H1 (cell line): Measurements from ENCODE around the gene VPS25. TPM values are rescaled to one million over a fixed set of nuclear protein-coding genes. Genes with fewer than 3 reads are reported as not detected.

Experiments
- CTCF ChIA-PET: fragments of 300-600 bp; sonication (Branson Sonifier 250); formaldehyde crosslinking; loops from one replicate; lab custom pipeline; 2021; ENCODE audit not compliant: partially characterized antibody; lab: Charles Lee
- POLR2A ChIA-PET: fragments of 300-600 bp; sonication (Branson Sonifier 250); formaldehyde crosslinking; loops from one replicate; lab custom pipeline; 2021; ENCODE audit warnings: inconsistent platforms; ENCODE audit not compliant: partially characterized antibody; lab: Charles Lee
- DNase-seq, 2 experiments: peaks; one replicate each; pipeline versions ENCODE4 v3.0.0 to v3.0.0-alpha.2; 2010 to 2022; ENCODE audit warnings: low spot score in 2 of 2, low read depth in 1 of 2, mixed read lengths in 1 of 2
- FAIRE-seq: peaks from 2 replicates; lab custom pipeline; 2011; peaks lifted over from hg19 to GRCh38; lab: Jason Lieb, UNC
- H2AFZ ChIP-seq: 2 replicates; pipeline ENCODE4 v1.8.1; 2012; ENCODE audit warnings: low read length, inconsistent platforms
- H2AK5ac ChIP-seq: 2 replicates; pipeline ENCODE4 v1.6.1; 2013; ENCODE audit warnings: low read depth, low read length
- H2BK120ac ChIP-seq: replicated peaks from 2 replicates; pipeline ENCODE3; 2013; ENCODE audit warnings: low read depth, low read length, inconsistent platforms
- H2BK12ac ChIP-seq: 2 replicates; pipeline ENCODE4 v1.6.1; 2013; ENCODE audit warnings: low read depth, low read length
- H2BK15ac ChIP-seq: 2 replicates; pipeline ENCODE4 v1.6.1; 2013; ENCODE audit warnings: low read length
- H2BK20ac ChIP-seq: 2 replicates; pipeline ENCODE4 v1.6.1; 2013; ENCODE audit warnings: low read length
- H2BK5ac ChIP-seq: 2 replicates; pipeline ENCODE4 v1.6.1; 2013; ENCODE audit warnings: low read depth, low read length
- H3K14ac ChIP-seq: 2 replicates; pipeline ENCODE4 v1.6.1; 2013; ENCODE audit warnings: inconsistent platforms; ENCODE audit not compliant: insufficient read length
- H3K18ac ChIP-seq: 2 replicates; pipeline ENCODE4 v1.6.1; 2013; ENCODE audit warnings: low read length; ENCODE audit errors: extremely low read depth
- H3K23ac ChIP-seq: 2 replicates; pipeline ENCODE4 v1.6.1; 2013; ENCODE audit warnings: inconsistent platforms; ENCODE audit not compliant: insufficient read length
- H3K23me2 ChIP-seq: 2 replicates; pipeline ENCODE4 v1.6.1; 2013; ENCODE audit warnings: low read depth, low read length
- H3K27ac ChIP-seq: 2 replicates; pipeline ENCODE4 v1.6.1; 2011; ENCODE audit warnings: low read depth, low read length, inconsistent platforms
- H3K27me3 ChIP-seq, 4 experiments: replicated peaks in 1 of 4; 1 replicate in 1 of 4; 2 replicates in 3 of 4; pipeline versions ENCODE4 v1.6.1 to v1.8.1; 2011 to 2013; ENCODE audit warnings: low read length in 3 of 4, mild to moderate bottlenecking in 3 of 4, inconsistent platforms in 2 of 4, mixed read lengths in 2 of 4, moderate library complexity in 1 of 4; ENCODE audit not compliant: control insufficient read depth in 3 of 4, insufficient read depth in 3 of 4; ENCODE audit errors: extremely low read depth in 1 of 4
- H3K36me3 ChIP-seq, 4 experiments: 2 replicates each; pipeline versions ENCODE4 v1.6.1 to v1.8.1; 2011 to 2013; ENCODE audit warnings: mild to moderate bottlenecking in 4 of 4, low read length in 3 of 4, moderate library complexity in 2 of 4, control low read depth in 1 of 4, inconsistent platforms in 1 of 4; ENCODE audit not compliant: insufficient read depth in 4 of 4, control insufficient read depth in 2 of 4
- H3K4ac ChIP-seq: replicated peaks from 2 replicates; pipeline ENCODE3; 2013; ENCODE audit warnings: low read length, low read depth, mixed read lengths, inconsistent platforms; ENCODE audit not compliant: insufficient read length
- H3K4me1 ChIP-seq, 4 experiments: replicated peaks in 1 of 4; 1 replicate in 1 of 4; 2 replicates in 3 of 4; pipeline versions ENCODE4 v1.6.1 to v1.8.1; 2011 to 2013; ENCODE audit warnings: low read length in 3 of 4, inconsistent platforms in 2 of 4, mixed read lengths in 1 of 4; ENCODE audit not compliant: insufficient read depth in 4 of 4, control insufficient read depth in 3 of 4
- H3K4me2 ChIP-seq, 2 experiments: 2 replicates each; pipeline versions ENCODE4 v1.6.1 to v1.8.1; 2011 to 2013; ENCODE audit warnings: low read depth in 2 of 2, low read length in 2 of 2, control low read depth in 1 of 2, inconsistent platforms in 1 of 2, mild to moderate bottlenecking in 1 of 2; ENCODE audit not compliant: insufficient read depth in 1 of 2
- H3K4me3 ChIP-seq, 4 experiments: fragments of 200-600, 300-600 bp in 1 of 4; sonication (generic), shearing (Covaris generic), sonication (Bioruptor Twin) in 1 of 4; 2 replicates each; pipeline versions ENCODE4 v1.5.1 to v1.8.1; 2011 to 2016; ENCODE audit warnings: low read length in 4 of 4, low read depth in 3 of 4, control low read depth in 2 of 4, inconsistent platforms in 2 of 4, mild to moderate bottlenecking in 2 of 4, mixed read lengths in 1 of 4, moderate library complexity in 1 of 4; ENCODE audit not compliant: insufficient read depth in 2 of 4; ENCODE audit errors: extremely low read depth in 1 of 4
- H3K56ac ChIP-seq: replicated peaks from 2 replicates; pipeline ENCODE3; 2013; ENCODE audit warnings: low read depth, mild to moderate bottlenecking, mixed read lengths, low read length, inconsistent platforms; ENCODE audit not compliant: insufficient read length
- H3K79me1 ChIP-seq: 2 replicates; pipeline ENCODE4 v1.6.1; 2013; ENCODE audit warnings: low read depth, low read length, control low read depth
- H3K79me2 ChIP-seq, 2 experiments: 2 replicates each; pipeline versions ENCODE4 v1.6.1 to v1.8.1; 2012 to 2013; ENCODE audit warnings: low read length in 2 of 2, mild to moderate bottlenecking in 2 of 2, inconsistent platforms in 1 of 2; ENCODE audit not compliant: insufficient read depth in 2 of 2, control insufficient read depth in 1 of 2
- H3K9ac ChIP-seq, 4 experiments: replicated peaks in 1 of 4; 1 replicate in 1 of 4; 2 replicates in 3 of 4; pipeline versions ENCODE4 v1.6.1 to v1.8.1; 2011 to 2013; ENCODE audit warnings: low read depth in 3 of 4, low read length in 3 of 4, control low read depth in 2 of 4, mild to moderate bottlenecking in 2 of 4, moderate library complexity in 2 of 4, inconsistent platforms in 1 of 4; ENCODE audit errors: extremely low read depth in 1 of 4
- H3K9me3 ChIP-seq, 2 experiments: 2 replicates each; pipeline versions ENCODE4 v1.6.1 to v1.8.1; 2012 to 2013; ENCODE audit warnings: mild to moderate bottlenecking in 2 of 2, moderate library complexity in 2 of 2, control low read depth in 1 of 2, inconsistent platforms in 1 of 2, low read depth in 1 of 2, low read length in 1 of 2, mixed read lengths in 1 of 2; ENCODE audit not compliant: insufficient read depth in 2 of 2
- H4K20me1 ChIP-seq, 2 experiments: replicated peaks in 1 of 2; 2 replicates each; pipeline versions ENCODE3 to v1.8.1; 2011 to 2013; ENCODE audit warnings: inconsistent platforms in 2 of 2, low read length in 2 of 2, mild to moderate bottlenecking in 1 of 2; ENCODE audit not compliant: insufficient read depth in 2 of 2, control insufficient read depth in 1 of 2
- H4K5ac ChIP-seq: 2 replicates; pipeline ENCODE4 v1.6.1; 2013; ENCODE audit warnings: low read length, low read depth, mixed read lengths, inconsistent platforms; ENCODE audit not compliant: insufficient read length
- H4K8ac ChIP-seq: 2 replicates; pipeline ENCODE4 v1.8.0; 2013; ENCODE audit warnings: mild to moderate bottlenecking, moderate library complexity, low read length, inconsistent platforms; ENCODE audit not compliant: insufficient read depth; ENCODE audit errors: extremely low read depth
- H4K91ac ChIP-seq: replicated peaks from 2 replicates; pipeline ENCODE3; 2013; ENCODE audit warnings: low read length, mixed read lengths, inconsistent platforms; ENCODE audit not compliant: insufficient read length
- CEBPB ChIP-seq: IDR thresholded peaks from 2 replicates; pipeline ENCODE4 v1.6.1; 2012; ENCODE audit warnings: low read depth, low read length
- GABPA ChIP-seq: IDR thresholded peaks from 2 replicates; pipeline ENCODE4 v1.6.1; 2011; ENCODE audit warnings: mild to moderate bottlenecking, low read length, moderate library complexity, borderline replicate concordance; ENCODE audit not compliant: insufficient read depth
- HDAC2 ChIP-seq, 2 experiments: fragments of 300-600 bp in 1 of 2; sonication (generic) in 1 of 2; IDR thresholded peaks; 2 replicates each; pipeline ENCODE4 v1.6.1; 2011 to 2012; ENCODE audit warnings: low read depth in 2 of 2, low read length in 2 of 2, mild to moderate bottlenecking in 2 of 2, moderate library complexity in 2 of 2, borderline replicate concordance in 1 of 2, inconsistent platforms in 1 of 2
- HDAC6 ChIP-seq: IDR thresholded peaks from one replicate; pipeline ENCODE4 v1.7.1; 2012; ENCODE audit warnings: low read depth, mild to moderate bottlenecking, inconsistent platforms, low read length, moderate library complexity
- KDM1A ChIP-seq: fragments of 200-600, 300-600 bp; sonication (generic); IDR thresholded peaks from 2 replicates; pipeline ENCODE4 v1.7.1; 2016; ENCODE audit warnings: mild to moderate bottlenecking, low read length, borderline replicate concordance
- MAFK ChIP-seq: IDR thresholded peaks from 2 replicates; pipeline ENCODE4 v1.6.1; 2012; ENCODE audit warnings: low read depth, mild to moderate bottlenecking, improper control_type of control experiment, low read length
- NANOG ChIP-seq: IDR thresholded peaks from 2 replicates; pipeline ENCODE4 v1.6.1; 2011; ENCODE audit warnings: low read length, low read depth, mild to moderate bottlenecking, inconsistent platforms; ENCODE audit not compliant: insufficient read depth, poor library complexity, severe bottlenecking
- POLR2AphosphoS5 ChIP-seq: IDR thresholded peaks from 2 replicates; pipeline ENCODE4 v1.6.1; 2011; ENCODE audit warnings: low read depth, low read length
- RBBP5 ChIP-seq: IDR thresholded peaks from 2 replicates; pipeline ENCODE4 v1.7.1; 2012; ENCODE audit warnings: low read depth, mild to moderate bottlenecking, inconsistent platforms, low read length, moderate library complexity, borderline replicate concordance
- RFX5 ChIP-seq: IDR thresholded peaks from 2 replicates; pipeline ENCODE4 v1.6.1; 2011; ENCODE audit warnings: low read depth, low read length, improper control_type of control experiment, borderline replicate concordance
- SRF ChIP-seq: IDR thresholded peaks from 2 replicates; pipeline ENCODE4 v1.6.1; 2011; ENCODE audit warnings: mild to moderate bottlenecking, low read depth, low read length, moderate library complexity
- TAF7 ChIP-seq: optimal IDR thresholded peaks from 2 replicates; pipeline ENCODE3; 2011; ENCODE audit warnings: low read depth, mild to moderate bottlenecking, inconsistent platforms, low read length, moderate library complexity, borderline replicate concordance
- WGBS, 2 experiments: shearing (Covaris generic) in 1 of 2; methylation state at CpG; one replicate each; pipeline versions ENCODE4 v1.1.6 to v1.1.7; 2013 to 2015; ENCODE audit warnings: low lambda C conversion rate in 2 of 2, mixed read lengths in 2 of 2, inconsistent platforms in 1 of 2, low coverage in 1 of 2, missing lambda C conversion rate in 1 of 2; ENCODE audit not compliant: insufficient replicate concordance in 2 of 2, insufficient coverage in 1 of 2, insufficient read length in 1 of 2; ENCODE audit errors: extremely low coverage in 1 of 2, missing lambda C conversion rate in 1 of 2; 5-methylcytosine and 5-hydroxymethylcytosine counted together
- polyA plus RNA-seq, 7 experiments: library from polyadenylated mRNA; depleted of rRNA in 3 of 7; stranded (reverse) in 5 of 7; unstranded in 2 of 7; fragments of >200 nt in 5 of 7; fragments of 200-250 nt in 2 of 7; gene quantifications; 1 replicate in 5 of 7; 2 replicates in 1 of 7; 4 replicates in 1 of 7; pipeline versions ENCODE4 v1.2.1 to v1.2.3, GENCODE V29; 2011 to 2013; ENCODE audit warnings: missing spikeins in 2 of 7, mixed read lengths in 2 of 7
- total RNA-seq: library from RNA; stranded (reverse); fragmentation: NEBNext Ultra II Directional; extraction: Animal tissue kit (Norgen Biotek cat#: 25700); gene quantifications from 2 replicates; pipeline ENCODE4 v1.2.1, GENCODE V29; 2021

VPS25 gene
- total and polyA plus RNA-seq, 2 of the 8 experiments (the other 6 are each of a cell fraction or from before 2014, with no cell fraction given): 88.2 to 188 TPM

DNA sequence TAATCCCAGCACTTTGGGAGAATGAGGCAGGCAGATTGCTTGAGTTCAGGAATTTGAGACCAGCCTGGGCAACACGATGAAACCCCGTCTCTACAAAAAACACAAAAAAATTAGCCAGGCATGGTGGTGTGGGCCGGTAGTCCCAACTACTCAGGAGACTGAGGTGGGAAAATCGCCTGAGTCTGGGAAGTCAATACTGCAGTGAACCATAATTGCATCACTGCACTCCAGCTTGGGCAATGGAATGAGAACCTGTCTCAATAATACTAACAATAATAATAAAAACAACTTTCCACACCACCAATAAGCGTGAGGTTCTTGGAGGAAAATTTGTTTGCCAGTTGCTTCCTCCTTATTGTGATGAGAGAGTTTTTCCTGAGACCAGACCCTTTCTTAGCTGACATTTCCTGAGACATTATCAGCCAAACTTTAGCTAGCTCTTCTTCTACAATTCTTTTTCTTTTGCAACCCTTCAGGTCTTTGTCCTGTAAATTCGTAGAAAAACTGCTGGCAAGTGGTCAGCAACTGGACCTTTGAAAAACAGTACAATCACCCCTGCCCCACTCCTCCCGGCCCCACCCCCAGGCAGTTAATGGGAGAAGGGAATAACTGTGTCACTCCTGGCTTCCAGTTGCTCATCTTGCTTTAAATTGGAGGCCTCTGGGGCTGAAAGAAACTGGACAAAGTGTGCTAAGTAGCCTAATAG, 24.9 kb upstream of the VPS25 start:
- no peak overlapping the region; a peak in 1 of 4 replicates for H3K4me2 ChIP-seq
- ChIA-PET POLR2A (interaction anchor here (1.4 to 6.6 kb wide), 3 partner anchors 13 to 97 kb away, joined by 3 to 46 read pairs (median 7); partner anchors contain the start of genes RAMP2 and VPS25), CTCF (interaction anchor here (1.2 to 10.0 kb wide), 3 partner anchors 13 to 72 kb away, joined by 4 to 81 read pairs (median 4); partner anchors contain the start of genes RAMP2 and VPS25)
- H2AK5ac ChIP-seq: no peak overlapping the region
- peaks cover 0 to 3% of the 10 kb centered on the region in 2 experiments; a peak in 1 of 4 replicates for H3K9me3 ChIP-seq
- no peak overlapping the region for H4K8ac ChIP-seq
- peaks cover 9 to 14% (median 13%) of the 10 kb centered on the region in 4 experiments for H3K27me3 ChIP-seq
- H3K27ac ChIP-seq: no peak overlapping the region
- H3K23ac ChIP-seq: no peak overlapping the region
- H3K18ac ChIP-seq: no peak overlapping the region
- no peak overlapping the region for H4K91ac ChIP-seq
- H2AFZ ChIP-seq: 0 out of 2 replicates have a peak overlapping the region, but pooled peaks have one; percentile 46
- no peak overlapping the region for H3K14ac ChIP-seq
- H2BK20ac ChIP-seq: no peak overlapping the region
- H3K9ac ChIP-seq: no peak overlapping the region
- DNase-seq (no peak), FAIRE-seq (no peak)
- H3K23me2 ChIP-seq: peaks cover 2% of the 10 kb centered on the region; the same call in 1 of the 2 replicates
- no peak overlapping the region for H2BK12ac ChIP-seq
- peaks cover 0 to 7% (median 6%) of the 10 kb centered on the region in 4 experiments; a peak in 4 of 7 replicates for H3K4me1 ChIP-seq
- no peak overlapping the region for H2BK15ac ChIP-seq
- no peak overlapping the region for H3K4me3 ChIP-seq
- no peak overlapping the region for H2BK120ac ChIP-seq
- H4K20me1 ChIP-seq: no peaks in the 10 kb centered on the region
- H3K56ac ChIP-seq: no peak overlapping the region
- no peaks in the 10 kb centered on the region for H3K79me1 ChIP-seq
- no peak overlapping the region for H4K5ac ChIP-seq
- H3K36me3 ChIP-seq: no peaks in the 10 kb centered on the region
- H3K4ac ChIP-seq: no peak overlapping the region
- 79% methylated on average over 7 of the region's 7 CpGs; no CpG with 5 or more reads in 1 of the 2 experiments for WGBS, 2 experiments
- H3K79me2 ChIP-seq: peaks cover 0 to 4% of the 10 kb centered on the region in 2 experiments; a peak in 1 of 4 replicates
- no peak overlapping the region for H2BK5ac ChIP-seq
- TF ChIP-seq NANOG (no peak), HDAC6 (no peak), HDAC2 (IDR thresholded peaks at IDR 0.05; ENCODE audit: borderline replicate concordance in 1 of 2, low read depth in 2 of 2, low read length in 2 of 2) (no peak), RBBP5 (no peak), CEBPB (no peak), RFX5 (no peak), GABPA (no peak), SRF (no peak), MAFK (no peak), POLR2AphosphoS5 (no peak), TAF7 (no peak), KDM1A (no peak)
